ENCODE data around the gene SPACA1.

DNA sequence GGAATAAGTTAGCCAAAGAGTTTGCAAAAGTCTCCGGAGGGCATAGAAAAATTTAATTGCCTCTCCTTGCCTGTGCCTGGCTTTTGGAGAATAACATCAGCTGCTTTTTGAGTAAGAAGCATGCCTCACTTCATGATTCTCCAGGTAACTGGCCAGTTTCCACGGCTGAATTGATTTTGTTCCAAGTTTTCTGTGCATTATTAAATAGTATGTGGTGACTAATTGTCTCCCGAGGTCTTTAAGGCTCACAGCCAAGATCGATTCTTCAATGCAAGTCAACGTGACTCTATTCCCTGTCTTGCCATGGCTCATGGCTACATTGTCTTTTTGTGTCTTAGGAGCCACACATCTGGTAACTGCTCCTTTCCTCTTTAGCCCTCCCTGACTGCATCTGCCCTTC, 64.3 kb downstream of the SPACA1 start:
- TF ChIP-seq, protein P1, sequence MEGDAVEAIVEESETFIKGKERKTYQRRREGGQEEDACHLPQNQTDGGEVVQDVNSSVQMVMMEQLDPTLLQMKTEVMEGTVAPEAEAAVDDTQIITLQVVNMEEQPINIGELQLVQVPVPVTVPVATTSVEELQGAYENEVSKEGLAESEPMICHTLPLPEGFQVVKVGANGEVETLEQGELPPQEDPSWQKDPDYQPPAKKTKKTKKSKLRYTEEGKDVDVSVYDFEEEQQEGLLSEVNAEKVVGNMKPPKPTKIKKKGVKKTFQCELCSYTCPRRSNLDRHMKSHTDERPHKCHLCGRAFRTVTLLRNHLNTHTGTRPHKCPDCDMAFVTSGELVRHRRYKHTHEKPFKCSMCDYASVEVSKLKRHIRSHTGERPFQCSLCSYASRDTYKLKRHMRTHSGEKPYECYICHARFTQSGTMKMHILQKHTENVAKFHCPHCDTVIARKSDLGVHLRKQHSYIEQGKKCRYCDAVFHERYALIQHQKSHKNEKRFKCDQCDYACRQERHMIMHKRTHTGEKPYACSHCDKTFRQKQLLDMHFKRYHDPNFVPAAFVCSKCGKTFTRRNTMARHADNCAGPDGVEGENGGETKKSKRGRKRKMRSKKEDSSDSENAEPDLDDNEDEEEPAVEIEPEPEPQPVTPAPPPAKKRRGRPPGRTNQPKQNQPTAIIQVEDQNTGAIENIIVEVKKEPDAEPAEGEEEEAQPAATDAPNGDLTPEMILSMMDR (IDR thresholded peaks at IDR 0.05; ENCODE audit: low read depth, low read length, missing input control): no peak
- no peak for TF ChIP-seq RAD21 (IDR thresholded peaks at IDR 0.05)
